Esophagus muscularis mucosa (tissue), 4 donors: Measurements from ENCODE around the gene ME1. TPM values are rescaled to one million over a fixed set of nuclear protein-coding genes. Genes with fewer than 3 reads are reported as not detected.
A peak's percentile ranks its signal among the peaks of the same experiment; 100 is the strongest.

Source experiments
- DNase-seq: peaks from one replicate; pipeline ENCODE4 v3.0.0-alpha.2; 2017; ENCODE audit errors: extremely low spot score
- H3K27ac ChIP-seq, 4 donors: fragments of 200-600 bp; sonication (generic); replicated peaks in 1 of 4; 1 replicate in 3 of 4; 2 replicates in 1 of 4; pipeline ENCODE4 v1.5.1; 2016 to 2019; ENCODE audit warnings: mild to moderate bottlenecking in 1 of 4
- H3K27me3 ChIP-seq, 4 donors: fragments of 200-600 bp; sonication (generic); one replicate each; pipeline versions ENCODE4 v1.5.1 to v1.6.0; 2016 to 2019
- H3K36me3 ChIP-seq, 4 donors: fragments of 200-600 bp; sonication (generic); one replicate each; pipeline ENCODE4 v1.5.1; 2016 to 2019
- H3K4me1 ChIP-seq, 4 donors: fragments of 200-600 bp; sonication (generic); one replicate each; pipeline ENCODE4 v1.5.1; 2016 to 2019
- H3K4me3 ChIP-seq, 4 donors: fragments of 200-600 bp; sonication (generic); 1 replicate in 2 of 4; 2 replicates in 2 of 4; pipeline ENCODE4 v1.5.1; 2016 to 2019; ENCODE audit warnings: mild to moderate bottlenecking in 4 of 4, moderate library complexity in 1 of 4
- H3K9me3 ChIP-seq, 4 donors: fragments of 200-600 bp; sonication (generic); 1 replicate in 3 of 4; 2 replicates in 1 of 4; pipeline ENCODE4 v1.5.1; 2016 to 2019
- EP300 ChIP-seq: sonication (generic); formaldehyde crosslinking; IDR thresholded peaks from one replicate; pipeline ENCODE4 v1.6.1; 2017; ENCODE audit warnings: antibody characterized with exemption
- POLR2A ChIP-seq: fragments of 450-650 bp; IDR thresholded peaks from one replicate; pipeline ENCODE4 v1.6.1; 2017; ENCODE audit warnings: antibody characterized with exemption, moderate library complexity, mild to moderate bottlenecking, low read depth
- POLR2AphosphoS5 ChIP-seq, 2 donors: sonication (generic); formaldehyde crosslinking; IDR thresholded peaks; one replicate each; pipeline ENCODE4 v1.6.1; 2017; ENCODE audit warnings: antibody characterized with exemption in 2 of 2
- WGBS: methylation state at CpG from one replicate; pipeline ENCODE4 v1.1.5; 2018; 5-methylcytosine and 5-hydroxymethylcytosine counted together
- intact Hi-C: fragments of 100-400 bp; cut with DNase I; formaldehyde crosslinking; loops from one replicate; pipeline ENCODE4 v1.15.1; 2023
- total RNA-seq, 4 donors: library from RNA; depleted of rRNA; stranded (reverse); fragments of >200 nt; gene quantifications; one replicate each; pipeline versions ENCODE4 v1.1.0 to v1.2.1, GENCODE V29; 2016
- TF ChIP-seq, protein P1 (sequence below), 3 experiments: fragments of 200-600 bp in 2 of 3; fragments of 450-650 bp in 1 of 3; sonication (generic) in 2 of 3; IDR thresholded peaks; one replicate each; pipeline ENCODE4 v1.5.1; 2017 to 2019; ENCODE audit warnings: antibody characterized with exemption in 3 of 3, mild to moderate bottlenecking in 2 of 3, moderate library complexity in 1 of 3

Gene ME1
- total RNA-seq, 4 donors from 2014 or later = 15.6 to 25.7 (median 19.3) TPM

DNA sequence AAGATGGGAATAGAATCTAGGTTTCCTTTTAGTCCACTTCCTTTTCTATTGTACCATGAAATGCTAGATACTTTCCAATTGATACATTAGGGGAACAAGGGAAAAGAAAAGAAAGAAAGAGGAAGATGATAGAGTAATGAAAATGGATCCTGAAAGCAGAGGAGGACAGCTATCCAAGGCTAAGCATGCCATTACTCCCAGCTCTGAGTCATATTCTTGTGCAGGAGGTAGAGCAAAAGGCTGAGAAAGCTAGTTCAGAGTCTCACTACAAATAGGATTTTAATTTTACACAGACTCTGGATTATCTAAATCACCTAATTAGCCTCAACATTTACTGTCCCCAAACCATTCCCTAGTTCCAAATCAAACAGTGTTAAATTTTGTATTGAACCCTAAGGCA, 214.0 kb downstream of the ME1 start:
- no peaks in the 10 kb centered on the region for H3K27me3 ChIP-seq
- intact Hi-C loops = loop anchor here (5.0 kb wide), 1 partner anchor 150 kb away; the partner anchor contains the start of genes DOP1A and UBE3D
- H3K4me3 ChIP-seq = no peak overlapping the region
- H3K27ac ChIP-seq = no peak overlapping the region
- peaks cover 0 to 4% (median 0%) of the 10 kb centered on the region in 4 donors for H3K36me3 ChIP-seq
- no peaks in the 10 kb centered on the region for H3K9me3 ChIP-seq
- TF ChIP-seq EP300 (no peak), POLR2AphosphoS5 (IDR thresholded peaks at IDR 0.05) (no peak), POLR2A (no peak)
- TF ChIP-seq, protein P1, sequence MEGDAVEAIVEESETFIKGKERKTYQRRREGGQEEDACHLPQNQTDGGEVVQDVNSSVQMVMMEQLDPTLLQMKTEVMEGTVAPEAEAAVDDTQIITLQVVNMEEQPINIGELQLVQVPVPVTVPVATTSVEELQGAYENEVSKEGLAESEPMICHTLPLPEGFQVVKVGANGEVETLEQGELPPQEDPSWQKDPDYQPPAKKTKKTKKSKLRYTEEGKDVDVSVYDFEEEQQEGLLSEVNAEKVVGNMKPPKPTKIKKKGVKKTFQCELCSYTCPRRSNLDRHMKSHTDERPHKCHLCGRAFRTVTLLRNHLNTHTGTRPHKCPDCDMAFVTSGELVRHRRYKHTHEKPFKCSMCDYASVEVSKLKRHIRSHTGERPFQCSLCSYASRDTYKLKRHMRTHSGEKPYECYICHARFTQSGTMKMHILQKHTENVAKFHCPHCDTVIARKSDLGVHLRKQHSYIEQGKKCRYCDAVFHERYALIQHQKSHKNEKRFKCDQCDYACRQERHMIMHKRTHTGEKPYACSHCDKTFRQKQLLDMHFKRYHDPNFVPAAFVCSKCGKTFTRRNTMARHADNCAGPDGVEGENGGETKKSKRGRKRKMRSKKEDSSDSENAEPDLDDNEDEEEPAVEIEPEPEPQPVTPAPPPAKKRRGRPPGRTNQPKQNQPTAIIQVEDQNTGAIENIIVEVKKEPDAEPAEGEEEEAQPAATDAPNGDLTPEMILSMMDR (IDR thresholded peaks at IDR 0.05) = no peak
- DNase-seq = no peak
- no peaks in the 10 kb centered on the region for H3K4me1 ChIP-seq

DNA sequence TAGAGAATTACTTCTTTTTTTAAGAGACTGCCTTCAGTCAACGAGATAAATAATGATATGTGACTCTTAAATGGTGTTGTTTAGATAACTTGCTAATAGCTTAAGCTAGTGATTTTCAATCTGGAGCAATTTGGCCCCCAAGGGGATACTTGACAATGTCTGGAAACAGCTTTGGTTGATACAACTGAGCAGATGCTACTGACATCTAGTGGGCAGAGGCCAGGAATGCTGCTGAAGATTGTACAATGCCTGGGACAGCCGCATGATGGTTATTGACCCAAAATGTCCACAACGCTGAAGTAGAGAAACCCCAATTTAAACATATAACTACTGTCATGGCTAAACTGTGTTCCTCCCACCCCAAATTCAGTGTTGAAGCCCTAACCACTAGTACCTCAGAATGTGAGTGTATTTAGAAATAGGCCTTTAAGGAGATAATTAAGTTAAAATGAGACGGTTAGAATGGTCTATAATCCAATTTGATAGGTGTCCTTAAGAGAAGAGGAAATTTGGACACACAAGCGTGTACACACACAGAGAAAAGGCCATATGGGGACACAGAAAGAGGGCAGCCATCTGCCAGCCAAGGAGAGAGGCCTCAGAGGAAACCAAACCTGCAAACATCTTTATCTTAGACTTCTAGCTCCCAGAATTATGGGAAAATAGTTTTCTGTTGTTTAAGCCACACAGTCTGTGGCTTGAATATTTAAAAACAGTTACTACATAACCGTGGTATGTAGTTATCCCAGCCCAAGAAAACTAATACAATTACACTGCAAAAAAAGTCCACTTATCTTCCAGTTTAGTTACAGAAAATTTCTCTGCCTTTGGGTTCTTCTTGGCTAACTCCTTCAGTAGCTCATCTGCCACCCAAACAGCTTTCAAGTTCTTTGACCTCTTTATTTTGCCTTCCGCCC, 215.5 kb downstream of the ME1 start:
- TF ChIP-seq EP300 (no peak), POLR2AphosphoS5 (IDR thresholded peaks at IDR 0.05) (peak in 1 of 2 donors; percentile 14), POLR2A (no peak)
- TF ChIP-seq, protein P1 (IDR thresholded peaks at IDR 0.05) = peak; percentile 69 to 84 (median 75)
- no peak overlapping the region for H3K4me3 ChIP-seq
- H3K4me1 ChIP-seq = no peaks in the 10 kb centered on the region
- no peaks in the 10 kb centered on the region for H3K27me3 ChIP-seq
- H3K27ac ChIP-seq = no peak overlapping the region
- no peak for DNase-seq
- H3K36me3 ChIP-seq = peaks cover 0 to 9% (median 0%) of the 10 kb centered on the region in 4 donors
- 33% methylated on average over 7 of the region's 7 CpGs for WGBS
- no peaks in the 10 kb centered on the region for H3K9me3 ChIP-seq
- intact Hi-C loops = loop anchor here (5.0 kb wide), 1 partner anchor 148 kb away; the partner anchor contains the start of genes DOP1A and UBE3D

DNA sequence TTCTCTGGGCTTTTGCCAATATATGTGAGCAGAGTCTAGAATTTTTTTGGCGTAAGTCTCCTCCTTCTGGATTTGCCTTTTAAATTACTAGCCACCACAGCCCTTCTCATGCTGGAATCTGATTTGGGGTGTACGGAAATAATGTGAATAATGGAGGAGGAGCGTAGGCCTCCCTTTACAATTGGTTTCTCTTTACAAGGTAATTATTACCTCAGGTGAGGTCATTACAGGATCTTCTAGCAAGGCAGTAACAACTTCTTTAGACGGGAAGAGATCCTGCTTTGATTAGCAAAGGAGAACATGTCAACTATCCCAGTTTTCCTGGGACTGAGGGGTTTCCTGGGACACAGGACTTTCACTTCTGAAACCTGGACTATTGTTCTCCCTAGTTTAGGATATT, 228.8 kb downstream of the ME1 start:
- 82% methylated on average over 4 of the region's 4 CpGs for WGBS
- TF ChIP-seq, protein P1 (IDR thresholded peaks at IDR 0.05) = no peak
- no peak for TF ChIP-seq POLR2A
- peaks cover 0 to 9% (median under 1%) of the 10 kb centered on the region in 4 donors for H3K36me3 ChIP-seq
- H3K9me3 ChIP-seq = no peaks in the 10 kb centered on the region
- no peaks in the 10 kb centered on the region for H3K27me3 ChIP-seq
- intact Hi-C loops = no loop called here
- no peaks in the 10 kb centered on the region for H3K4me1 ChIP-seq
- DNase-seq = no peak
- H3K4me3 ChIP-seq = no peak overlapping the region
- no peak overlapping the region for H3K27ac ChIP-seq

DNA sequence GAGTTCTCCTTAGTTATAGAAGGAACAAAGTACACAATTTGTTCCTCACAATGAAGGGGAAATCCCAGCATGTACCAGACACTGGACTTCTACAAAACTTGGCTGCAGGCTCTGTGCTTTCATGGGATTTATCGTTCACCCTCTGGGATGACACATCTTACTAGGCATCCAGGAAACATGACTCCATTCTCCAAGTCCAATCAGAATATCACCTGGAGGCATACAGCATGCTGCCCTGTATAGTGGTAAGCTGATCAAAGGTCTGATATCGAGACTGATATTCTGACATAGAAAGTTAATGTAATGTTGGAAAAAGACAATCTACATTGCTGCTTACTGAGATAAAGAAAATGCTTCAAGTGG, 231.0 kb downstream of the ME1 start:
- no peak for DNase-seq
- no peak overlapping the region for H3K4me3 ChIP-seq
- H3K9me3 ChIP-seq = no peaks in the 10 kb centered on the region
- WGBS = 62% methylated on average over 2 of the region's 2 CpGs
- H3K4me1 ChIP-seq = peaks cover 0 to 3% (median 1%) of the 10 kb centered on the region in 4 donors
- TF ChIP-seq POLR2A (no peak), POLR2AphosphoS5 (IDR thresholded peaks at IDR 0.05) (no peak), EP300 (no peak)
- TF ChIP-seq, protein P1 (IDR thresholded peaks at IDR 0.05) = no peak
- peaks cover 0 to 24% (median 9%) of the 10 kb centered on the region in 4 donors for H3K36me3 ChIP-seq
- intact Hi-C loops = loop anchor here (10.0 kb wide), 1 partner anchor 135 kb away; the partner anchor contains the start of genes DOP1A and UBE3D
- no peak overlapping the region for H3K27ac ChIP-seq
- H3K27me3 ChIP-seq = no peaks in the 10 kb centered on the region
